Right ventricle myocardium superior (tissue), 1 donor: Measurements from ENCODE around the gene GPC5. TPM values are rescaled to one million over a fixed set of nuclear protein-coding genes. Genes with fewer than 3 reads are reported as not detected.

ENCODE experiments used
- ATAC-seq: fragments of 200-7000 bp; cut with Tn5 transposase; one replicate; pipeline ENCODE4 v1.9.1; 2020; ENCODE audit warnings: mild to moderate bottlenecking; ENCODE audit not compliant: poor library complexity
- DNase-seq: peaks from one replicate; pipeline ENCODE4 v3.0.0-alpha.2; 2020
- intact Hi-C: fragments of 100-400 bp; cut with DNase I; formaldehyde crosslinking; loops from one replicate; pipeline ENCODE4 v1.11.2; 2022
- total RNA-seq: library from RNA; stranded (reverse); fragmentation: NEBNext Ultra II Directional; extraction: Animal tissue kit (Norgen Biotek cat#: 25700); gene quantifications from one replicate; pipeline ENCODE4 v1.2.1, GENCODE V29; 2021
- donor health status: DM: no; HTN: yes; CAD: no; lungs with severe emphysema.

GPC5 gene
- total RNA-seq, 1 donor from 2014 or later, result 1.4 TPM

DNA sequence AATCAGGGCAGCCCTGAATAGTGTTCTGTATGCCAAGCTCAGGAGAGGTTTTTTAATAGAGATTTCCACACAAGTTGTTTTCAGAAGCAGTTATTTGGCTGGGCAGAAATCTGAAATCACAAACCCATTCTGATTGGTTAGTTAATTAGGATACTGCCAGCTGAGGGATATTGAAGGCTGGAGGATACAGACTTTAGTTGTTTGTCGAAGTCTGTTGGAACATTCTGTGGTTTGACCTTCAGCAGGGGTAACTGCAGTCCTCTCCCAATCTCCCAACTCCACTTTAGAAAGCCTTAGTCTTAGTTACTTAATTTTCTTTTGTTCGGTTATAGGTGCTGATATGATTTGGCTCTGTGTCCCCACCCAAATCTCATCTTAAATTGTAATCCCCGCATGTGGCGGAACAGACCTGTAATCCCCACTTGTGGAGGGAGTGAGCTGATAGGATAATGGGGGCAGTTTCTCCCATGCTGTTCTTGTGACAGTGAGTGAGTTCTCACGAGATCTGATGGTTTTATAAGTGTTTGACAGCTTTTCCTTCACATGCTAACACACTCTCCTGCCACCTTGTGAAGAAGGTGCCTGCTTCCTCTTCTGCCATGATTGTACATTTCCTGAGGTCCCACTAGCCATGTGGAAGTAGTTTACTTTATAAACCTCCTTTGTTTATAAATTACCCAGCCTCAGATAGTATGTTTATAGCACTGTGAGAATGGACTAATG, 169.2 kb downstream of the GPC5 start:
- intact Hi-C loops, result no loop called here
- no peak for ATAC-seq
- no peak for DNase-seq

DNA sequence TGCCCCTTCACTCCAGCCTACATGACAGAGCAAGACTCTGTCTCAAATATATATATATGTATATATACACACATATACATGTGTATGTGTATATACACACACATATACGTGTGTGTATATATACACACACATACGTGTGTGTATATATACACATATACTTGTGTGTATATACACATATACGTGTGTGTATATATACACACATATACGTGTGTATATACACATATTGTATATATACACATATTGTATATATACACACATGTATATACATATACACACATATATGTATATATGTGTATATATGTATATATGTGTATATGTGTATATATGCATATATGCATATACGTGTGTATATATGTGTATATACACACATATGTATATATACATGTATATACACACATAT, 173.3 kb downstream of the GPC5 start:
- no peak for DNase-seq
- ATAC-seq, result no peak
- intact Hi-C loops, result no loop called here

- intact Hi-C loops, result no loop called here
- no peak for ATAC-seq
- DNase-seq, result no peak
Measured at GRCh38 chr13:91572439-91572838, 174.0 kb downstream of the GPC5 start.

DNA sequence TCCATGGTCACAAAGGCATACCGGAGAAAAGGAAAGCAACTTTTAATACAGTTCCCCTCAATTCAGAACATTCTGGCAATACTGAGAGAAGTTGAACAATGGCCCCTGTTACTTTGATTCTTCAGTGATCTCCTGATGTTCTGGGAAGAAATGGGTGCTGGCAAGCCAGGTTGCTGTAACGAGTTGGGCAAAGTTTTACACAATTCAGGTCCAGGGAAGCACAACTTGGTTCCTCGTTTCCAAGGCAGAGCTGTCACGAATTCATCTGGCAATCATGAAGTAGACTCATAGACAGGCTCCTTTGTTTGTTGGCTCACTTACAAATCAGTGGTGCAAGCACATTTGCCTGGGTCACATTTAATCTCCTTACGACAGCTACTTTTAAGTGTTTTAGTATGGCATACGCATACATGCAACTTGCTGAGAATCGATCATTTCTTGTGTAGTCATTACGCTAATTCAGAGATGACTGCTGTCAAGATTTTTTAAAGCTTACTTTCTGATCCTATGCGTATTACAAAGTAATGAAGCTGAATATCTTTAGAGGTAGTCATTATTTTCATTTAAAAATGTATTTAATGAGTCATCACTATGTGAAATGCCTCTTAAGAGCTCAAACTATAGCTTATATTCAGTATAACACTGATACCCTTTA, 174.7 kb downstream of the GPC5 start:
- DNase-seq, result no peak
- intact Hi-C loops, result no loop called here
- ATAC-seq, result peak; percentile 34

GRCh38 chr13:91574766-91575165, 176.3 kb downstream of the GPC5 start:
- intact Hi-C loops, result no loop called here
- no peak for ATAC-seq
- no peak for DNase-seq

- DNase-seq, result no peak
- intact Hi-C loops, result no loop called here
- ATAC-seq, result no peak
Measured at GRCh38 chr13:91576590-91576989, 178.2 kb downstream of the GPC5 start.

DNA sequence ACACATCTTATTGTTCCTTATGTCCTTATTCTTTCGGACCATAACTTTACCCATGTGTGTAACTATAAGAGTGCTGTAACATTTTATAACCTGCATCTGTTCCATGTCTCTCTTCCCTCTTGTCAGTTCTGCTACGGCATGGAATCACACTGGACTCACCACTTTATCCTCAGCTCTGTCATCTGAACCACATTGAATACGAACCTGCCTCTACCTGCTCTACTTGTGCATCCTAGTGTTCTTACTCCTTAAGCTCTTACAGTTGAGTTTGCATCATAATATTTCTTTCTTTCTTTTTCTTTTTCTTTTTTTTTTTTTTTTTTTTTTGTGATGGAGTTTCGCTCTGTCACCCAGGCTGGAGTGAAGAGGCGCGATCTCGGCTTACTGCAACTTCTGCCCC, 180.9 kb downstream of the GPC5 start:
- ATAC-seq (no peak), DNase-seq (no peak)
- intact Hi-C loops, result no loop called here

GRCh38 chr13:91580749-91581148, 182.3 kb downstream of the GPC5 start:
- DNase-seq (no peak), ATAC-seq (no peak)
- intact Hi-C loops, result no loop called here

- ATAC-seq (no peak), DNase-seq (no peak)
- intact Hi-C loops, result no loop called here
Measured at GRCh38 chr13:91586609-91587008, 188.2 kb downstream of the GPC5 start.

- intact Hi-C loops, result no loop called here
- DNase-seq (no peak), ATAC-seq (no peak)
Measured at GRCh38 chr13:91588541-91588940, 190.1 kb downstream of the GPC5 start.

GRCh38 chr13:91592056-91593014, 193.9 kb downstream of the GPC5 start:
- intact Hi-C loops, result no loop called here
- DNase-seq (no peak), ATAC-seq (no peak)

GRCh38 chr13:91593456-91593855, 195.0 kb downstream of the GPC5 start:
- intact Hi-C loops, result no loop called here
- ATAC-seq, result no peak
- DNase-seq, result no peak

DNA sequence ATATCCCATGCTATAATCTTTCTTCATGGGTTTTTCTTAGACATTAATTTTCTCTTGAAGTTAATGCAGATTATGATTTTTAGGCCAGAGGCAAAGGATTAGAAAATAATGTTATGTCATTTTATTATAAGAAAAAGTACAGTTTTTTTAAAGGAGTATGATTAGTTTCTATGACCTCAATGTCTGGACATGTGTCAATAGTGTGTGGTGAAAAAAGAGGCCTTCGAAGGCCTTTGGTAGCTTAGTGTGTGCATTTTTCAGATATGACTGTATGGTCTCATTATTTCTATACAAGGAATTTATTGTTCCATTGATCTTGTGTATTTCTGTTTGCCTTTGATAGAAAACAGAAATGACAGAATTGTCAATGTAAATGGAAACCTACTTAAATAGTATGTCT, 195.6 kb downstream of the GPC5 start:
- intact Hi-C loops, result no loop called here
- ATAC-seq (no peak), DNase-seq (no peak)

GRCh38 chr13:91595677-91596076, 197.3 kb downstream of the GPC5 start:
- intact Hi-C loops, result no loop called here
- ATAC-seq (no peak), DNase-seq (no peak)

GRCh38 chr13:91596842-91597241, 198.4 kb downstream of the GPC5 start:
- no peak for ATAC-seq
- intact Hi-C loops, result no loop called here
- no peak for DNase-seq

- no peak for DNase-seq
- intact Hi-C loops, result no loop called here
- ATAC-seq, result no peak
Measured at GRCh38 chr13:91598655-91599054, 200.2 kb downstream of the GPC5 start.

- intact Hi-C loops, result no loop called here
- ATAC-seq (no peak), DNase-seq (no peak)
Measured at GRCh38 chr13:91601273-91601672, 202.9 kb downstream of the GPC5 start.

DNA sequence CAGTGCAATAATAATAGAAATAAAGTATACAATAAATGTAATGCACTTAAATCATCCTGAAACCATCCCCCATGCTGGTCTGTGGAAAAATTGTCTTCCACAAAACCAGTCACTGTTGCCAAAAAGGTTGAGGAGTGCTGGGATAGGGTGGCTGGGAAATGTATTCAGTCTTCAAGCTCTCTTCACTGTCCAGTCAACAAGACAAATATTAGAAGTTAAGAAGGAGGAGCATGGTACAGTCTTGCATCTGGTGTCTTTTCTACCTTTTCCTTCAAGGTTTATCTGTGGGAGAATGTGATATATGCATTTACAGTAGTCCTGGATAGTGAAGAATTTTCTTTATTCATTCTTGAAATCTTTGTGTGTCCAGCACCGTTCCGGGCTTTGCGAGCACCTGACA, 203.4 kb downstream of the GPC5 start:
- intact Hi-C loops, result no loop called here
- DNase-seq, result no peak

GRCh38 chr13:91609353-91609752, 210.9 kb downstream of the GPC5 start:
- intact Hi-C loops, result no loop called here
- ATAC-seq (peak; percentile 18), DNase-seq (no peak)

More for the DNA sequence above, 203.4 kb downstream of the GPC5 start:
- no peak for ATAC-seq

DNA sequence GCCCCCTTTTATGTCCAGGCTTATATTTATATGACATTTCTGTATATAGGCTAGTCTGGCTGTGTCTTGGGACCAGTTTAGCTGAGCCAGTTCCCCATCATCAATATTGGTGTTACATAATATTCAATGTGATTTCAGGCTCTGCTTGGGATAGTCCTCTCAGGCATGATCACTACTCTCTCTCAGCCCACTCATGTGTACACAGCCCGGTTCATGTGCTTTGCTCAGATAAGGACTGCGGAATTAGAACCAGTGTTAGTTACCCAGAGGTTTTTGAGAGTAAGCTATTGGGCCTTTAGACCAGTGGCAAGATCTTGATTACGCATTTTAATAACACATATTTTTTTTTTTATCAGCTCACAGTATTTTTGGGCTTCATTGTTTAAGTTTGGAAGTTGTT, 219.9 kb downstream of the GPC5 start:
- no peak for ATAC-seq
- intact Hi-C loops, result no loop called here

More for the DNA sequence above, 219.9 kb downstream of the GPC5 start:
- DNase-seq, result no peak
